HG03442 (cell line): ENCODE results near the gene OTULIN.

ENCODE experiments used
- ATAC-seq: cut with Tn5 transposase; IDR thresholded peaks from one replicate; pipeline ENCODE4 v1.9.1; 2021; ENCODE audit warnings: mild to moderate bottlenecking, moderate library complexity; ENCODE audit not compliant: unreplicated experiment

OTULIN gene

DNA sequence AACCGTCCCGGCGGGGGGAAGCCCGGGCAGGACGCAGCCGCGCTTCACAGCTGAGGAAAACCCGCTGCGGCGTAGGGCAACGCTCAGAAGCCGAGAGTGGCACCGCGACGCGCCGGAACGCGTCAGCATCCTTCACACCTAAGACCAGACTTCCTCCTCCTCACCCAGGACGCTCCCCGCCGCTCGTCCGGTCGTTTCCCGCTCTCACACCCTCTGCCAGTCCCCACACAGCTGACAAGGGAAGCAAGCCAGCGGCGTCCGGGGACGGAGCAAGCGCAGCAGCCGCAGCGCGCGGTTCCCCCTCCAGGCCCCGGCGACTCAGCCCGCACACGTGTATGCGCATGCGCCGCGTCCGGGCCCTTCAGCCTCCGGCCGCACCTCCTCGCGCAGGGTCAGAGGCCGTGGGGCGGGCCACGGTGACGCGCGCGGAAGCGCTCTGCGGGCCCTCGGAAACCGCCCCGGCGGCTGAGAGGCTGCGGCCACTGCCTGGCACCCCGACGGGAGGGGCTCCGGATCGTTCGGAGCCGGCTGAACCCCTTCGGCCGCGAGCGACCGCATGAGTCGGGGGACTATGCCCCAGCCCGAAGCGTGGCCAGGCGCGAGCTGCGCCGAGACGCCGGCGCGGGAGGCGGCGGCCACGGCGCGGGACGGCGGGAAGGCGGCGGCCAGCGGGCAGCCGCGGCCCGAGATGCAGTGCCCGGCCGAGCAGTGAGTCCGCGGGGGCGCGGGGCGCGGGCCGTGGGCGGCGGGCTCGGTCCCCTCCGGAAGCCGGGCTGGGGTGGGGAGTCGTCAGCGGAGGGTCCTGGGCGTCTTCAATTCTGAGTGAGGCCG lies at the start of gene OTULIN:
Gene OTULIN, plus strand, starts transcription at position 449 of the 831 bp plus-strand sequence. Its CDS starts 108 bp downstream, at position 557.
- peak; percentile 63 for ATAC-seq

DNA sequence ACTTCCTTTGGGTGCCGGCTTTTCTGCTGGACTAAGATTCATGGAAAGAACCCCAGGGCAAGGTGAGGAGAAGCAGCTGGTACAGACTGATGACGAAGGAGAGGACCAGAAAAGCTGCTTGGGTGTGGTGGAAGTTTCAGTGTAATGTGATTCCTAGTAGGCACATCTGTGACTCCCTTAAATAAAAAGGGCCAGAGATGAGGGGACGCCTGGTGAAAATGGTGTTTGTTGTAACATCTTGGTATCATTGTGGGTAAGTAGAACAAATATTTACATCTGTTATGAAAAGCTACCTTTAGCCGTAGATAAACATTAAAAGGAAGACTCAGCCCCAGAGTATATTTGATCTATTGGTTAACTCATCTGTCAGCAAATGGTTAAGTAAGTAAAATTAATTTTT lies 49.2 kb upstream of the OTULIN start:
- no peak for ATAC-seq

DNA sequence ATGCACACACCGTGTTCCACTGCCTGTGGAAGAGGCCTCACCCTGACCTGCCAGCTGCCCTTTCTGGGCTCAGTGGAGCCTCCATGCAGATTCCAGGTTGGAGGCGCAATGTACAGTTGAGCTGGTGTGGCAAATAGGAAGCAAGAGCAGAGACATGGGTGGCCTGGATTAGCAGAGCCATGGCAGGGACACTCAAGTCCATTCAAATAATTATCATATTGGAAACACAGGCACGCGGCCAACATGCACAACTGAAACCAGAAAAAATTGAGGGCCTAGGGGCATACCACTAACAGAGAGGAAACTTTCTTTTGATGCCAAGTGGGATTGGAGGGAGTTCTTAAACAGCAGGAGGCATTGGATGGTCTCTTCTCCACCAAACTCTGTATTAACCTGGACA lies 47.1 kb upstream of the OTULIN start:
- ATAC-seq = no peak

DNA sequence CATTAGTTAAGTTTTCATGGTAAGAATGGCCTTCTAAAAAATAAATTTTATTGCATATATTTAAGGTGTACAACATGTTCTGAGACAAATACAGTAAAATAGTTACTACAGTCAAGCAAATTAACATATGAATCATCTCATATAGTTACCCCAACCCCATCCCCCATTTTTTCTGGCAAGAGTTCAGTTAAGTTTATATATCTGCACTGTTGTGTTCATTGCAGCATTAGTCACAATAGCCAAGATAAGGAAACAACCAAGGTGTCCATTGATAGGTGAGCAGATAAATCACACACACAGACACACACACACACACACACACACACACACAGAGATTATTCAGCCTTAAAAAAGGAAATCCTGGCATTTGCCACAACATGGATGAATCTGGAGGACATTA lies 37.2 kb upstream of the OTULIN start:
- ATAC-seq = no peak

DNA sequence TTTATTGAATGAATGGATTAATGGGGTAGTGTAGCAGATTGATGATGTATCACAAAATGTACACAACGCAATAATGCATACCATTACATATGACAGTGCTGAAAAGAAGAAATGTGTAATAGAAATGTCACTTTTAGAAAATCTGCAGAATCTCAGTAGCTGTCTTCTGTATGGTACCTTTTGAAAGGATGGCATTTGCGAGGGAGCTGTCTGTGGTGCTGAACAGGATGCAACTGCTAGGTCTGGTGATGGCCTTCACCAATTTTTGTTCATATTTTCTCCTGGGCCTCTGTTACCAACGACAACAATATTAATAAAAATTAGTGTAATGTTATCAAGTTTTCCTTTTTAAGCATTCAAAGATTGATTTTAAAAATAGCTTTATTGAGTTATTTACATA lies 36.2 kb upstream of the OTULIN start:
- ATAC-seq = no peak

DNA sequence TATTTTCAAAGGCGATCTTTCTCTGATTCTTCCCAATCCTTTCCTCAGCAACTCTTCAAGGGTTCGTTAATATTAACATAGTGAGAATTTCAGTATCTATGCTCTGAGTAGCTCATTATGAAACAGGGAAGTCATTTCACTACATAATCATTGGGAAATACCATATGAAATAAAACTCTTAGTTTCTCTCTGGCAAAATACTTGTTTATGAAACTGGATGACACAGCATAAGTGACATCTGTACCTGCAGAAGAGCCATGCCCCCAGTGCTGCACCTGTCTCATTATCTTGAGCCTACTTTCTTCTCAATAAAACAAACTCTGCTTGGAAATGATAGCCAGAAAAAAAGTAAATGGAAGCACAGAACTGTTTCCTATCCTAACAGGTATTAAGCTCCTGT lies 33.8 kb upstream of the OTULIN start:
- ATAC-seq = no peak

DNA sequence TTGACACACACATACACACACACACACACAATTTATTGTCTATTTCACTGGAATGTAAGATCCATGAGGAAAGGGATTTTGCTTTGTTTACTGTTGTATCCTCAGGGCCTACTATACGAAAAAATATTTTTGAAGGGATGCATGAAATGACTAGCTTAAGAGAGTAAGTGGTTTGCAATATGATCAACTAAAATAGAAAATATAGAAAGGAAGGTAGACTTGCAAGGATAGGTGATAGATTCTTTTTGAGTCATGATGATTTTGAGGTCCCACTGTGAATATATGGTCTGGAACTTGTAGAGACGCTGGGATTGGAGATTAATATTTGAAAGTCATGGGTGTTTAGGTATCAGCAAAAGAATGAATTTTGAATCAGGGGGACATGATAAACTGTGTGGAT lies 28.9 kb upstream of the OTULIN start:
- no peak for ATAC-seq

DNA sequence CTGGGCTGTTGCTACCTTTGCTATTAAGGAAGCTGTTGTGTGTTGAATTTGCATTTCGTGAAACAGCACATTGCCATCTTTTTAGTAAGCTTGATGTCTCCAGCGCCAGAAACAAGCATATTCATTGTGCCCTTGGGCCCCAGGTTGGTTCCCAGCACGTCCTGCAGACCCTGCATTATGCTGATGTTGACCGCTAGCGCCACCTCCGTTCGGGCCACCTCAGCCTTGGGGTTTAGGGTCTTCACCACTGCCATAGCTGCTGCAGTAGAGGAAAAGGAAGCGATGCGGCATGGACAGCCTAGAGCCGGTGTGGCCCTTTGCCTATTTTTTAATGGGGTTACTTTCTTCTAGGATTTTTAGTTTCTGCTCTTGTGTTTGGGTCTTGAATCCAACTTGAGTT lies 23.8 kb upstream of the OTULIN start:
- ATAC-seq = no peak

DNA sequence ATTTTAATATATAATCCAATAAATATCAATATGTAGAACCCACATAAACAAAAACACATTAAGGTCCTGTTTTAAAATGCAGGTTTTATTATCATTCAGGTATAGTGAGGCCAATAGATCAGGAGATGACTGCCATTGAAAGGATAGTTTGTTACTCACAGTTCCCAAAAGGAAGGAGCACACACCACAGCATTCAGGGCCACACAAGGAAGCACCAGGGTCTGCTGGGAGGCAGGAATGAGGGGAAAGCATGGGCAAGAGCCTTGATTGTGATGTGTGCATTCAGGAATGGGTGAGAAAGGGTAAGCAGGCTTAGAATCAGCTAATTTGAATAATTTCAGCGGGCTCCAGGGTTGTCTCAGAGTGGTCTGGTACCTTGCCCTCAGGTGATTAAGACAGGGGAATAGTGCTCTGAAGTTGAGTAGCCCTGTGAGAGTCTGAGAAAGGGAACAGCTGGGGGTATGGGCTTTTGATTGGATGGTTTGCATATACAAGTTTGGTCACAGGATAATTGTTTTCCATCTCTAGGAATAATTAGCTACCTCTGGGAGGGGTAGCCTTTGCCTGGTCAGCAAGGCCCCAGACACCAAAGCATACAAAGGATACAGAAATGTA lies 19.8 kb upstream of the OTULIN start:
- ATAC-seq = no peak

DNA sequence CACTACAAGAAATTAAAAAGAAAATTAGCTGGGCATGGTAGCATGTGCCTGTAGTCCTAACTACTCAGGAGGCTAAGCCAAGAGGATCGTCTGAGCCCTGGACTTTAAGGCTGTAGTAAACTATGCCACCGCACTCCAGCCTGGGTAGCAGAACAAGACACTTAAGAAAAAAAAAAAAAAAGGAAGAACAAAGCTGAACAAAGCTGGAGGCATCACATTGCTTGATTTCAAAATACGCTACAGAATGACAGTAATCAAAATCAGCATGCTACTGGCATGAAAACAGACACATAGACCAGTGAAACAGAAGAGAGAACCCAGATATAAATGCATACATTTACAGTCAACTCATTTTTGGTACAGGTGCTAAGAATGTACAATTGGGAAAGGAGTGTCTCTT lies 14.5 kb upstream of the OTULIN start:
- no peak for ATAC-seq

DNA sequence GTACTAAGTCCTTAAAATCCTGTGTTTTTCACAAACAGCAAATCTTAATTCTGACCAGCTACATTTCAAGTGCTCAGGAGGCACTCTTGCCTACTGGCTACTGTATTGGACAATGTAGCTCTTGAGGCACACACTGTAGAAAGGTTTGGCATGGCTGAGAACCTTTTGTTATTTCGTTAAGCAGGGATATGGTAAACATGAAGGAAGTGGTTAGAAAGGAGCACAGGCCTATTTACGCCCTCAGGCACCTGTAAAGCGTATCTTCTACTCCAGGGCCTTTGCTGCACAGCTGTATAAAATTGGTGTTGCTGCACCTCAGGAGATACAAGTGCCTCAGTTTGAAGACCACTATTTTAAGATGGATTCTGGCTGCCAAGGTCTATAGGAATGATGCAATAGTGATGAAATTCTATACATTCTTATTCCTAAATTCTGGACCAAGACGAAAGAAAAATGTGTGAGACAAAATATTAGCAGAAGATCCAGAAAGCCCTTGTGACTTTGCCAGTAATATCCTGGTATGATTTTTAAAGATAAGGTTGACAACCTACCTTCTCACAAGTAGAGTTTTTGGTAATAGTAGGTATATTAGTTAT lies 9.3 kb upstream of the OTULIN start:
- no peak for ATAC-seq

DNA sequence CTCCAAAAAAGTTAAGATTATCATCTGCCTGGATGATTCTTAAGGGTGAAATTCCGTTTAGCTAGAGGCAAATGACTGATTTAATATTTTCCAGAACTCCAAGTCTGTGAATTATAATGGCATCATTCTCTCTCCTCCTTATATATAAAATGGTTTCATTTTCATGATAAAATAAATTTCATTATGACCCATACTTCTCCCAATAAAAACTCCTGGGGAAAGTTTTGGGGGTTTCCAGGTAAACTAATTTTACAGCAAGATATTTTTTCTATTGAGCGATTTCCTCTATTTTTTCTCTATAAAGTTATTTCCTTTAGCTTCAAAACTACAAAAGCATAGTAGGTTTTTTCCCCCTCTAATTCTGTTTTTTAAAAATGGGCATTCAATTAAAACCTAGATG lies 7.6 kb upstream of the OTULIN start:
- ATAC-seq = no peak

DNA sequence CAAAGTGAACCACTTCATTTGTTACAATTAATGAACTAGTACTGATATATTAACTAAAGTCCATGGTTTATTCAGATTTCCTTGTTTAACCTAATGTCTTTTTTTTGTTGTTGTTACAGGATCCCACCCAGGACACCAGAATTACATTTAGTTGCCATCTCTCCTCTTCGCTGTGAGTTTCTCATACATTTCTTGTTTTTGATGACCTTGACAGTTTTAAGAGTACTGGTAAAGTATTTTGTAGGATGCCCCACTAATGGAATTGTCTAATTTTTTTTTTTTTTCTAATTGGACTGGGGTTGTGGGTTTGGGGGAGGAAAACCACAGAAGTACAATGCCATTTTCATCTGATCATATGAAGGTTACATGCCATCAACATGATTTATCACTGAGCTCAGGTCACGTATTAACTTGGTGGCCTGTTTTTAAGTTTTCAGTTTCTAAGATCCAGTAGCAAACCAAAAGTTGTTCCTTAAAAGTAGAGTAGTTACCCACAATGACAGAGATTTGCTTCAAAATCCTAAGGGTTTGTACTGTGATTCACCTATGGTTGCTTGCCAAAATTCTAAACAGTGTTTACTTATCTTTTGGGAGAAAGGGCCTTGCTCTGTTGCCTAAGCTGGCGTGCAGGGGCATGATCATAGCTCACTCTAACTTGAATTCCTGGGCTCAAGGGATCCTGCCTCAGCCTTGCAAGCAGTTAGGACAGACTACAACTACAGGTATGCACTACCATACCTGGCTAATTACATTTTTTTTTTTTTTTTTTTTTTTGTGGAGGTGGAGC lies 4.5 kb upstream of the OTULIN start:
- ATAC-seq = no peak

DNA sequence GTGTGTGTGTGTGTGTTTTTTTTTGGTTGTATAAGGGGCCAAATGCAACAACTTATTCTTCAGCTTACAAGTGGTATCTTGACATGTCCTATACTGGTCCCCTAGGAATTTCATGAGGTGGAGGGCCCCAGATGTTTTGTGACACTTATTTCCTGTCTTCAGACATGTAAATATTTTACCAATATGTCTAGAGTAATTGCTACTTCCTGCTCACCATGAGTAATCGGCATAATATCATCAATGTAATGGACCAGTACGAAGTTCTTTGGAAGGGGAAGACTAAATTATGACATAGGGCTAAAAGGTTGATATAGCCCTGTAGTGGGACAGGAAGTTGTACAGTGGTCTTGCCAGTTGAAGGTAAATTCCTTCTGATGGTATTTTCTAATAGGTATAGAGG lies 3.7 kb upstream of the OTULIN start:
- no peak for ATAC-seq

DNA sequence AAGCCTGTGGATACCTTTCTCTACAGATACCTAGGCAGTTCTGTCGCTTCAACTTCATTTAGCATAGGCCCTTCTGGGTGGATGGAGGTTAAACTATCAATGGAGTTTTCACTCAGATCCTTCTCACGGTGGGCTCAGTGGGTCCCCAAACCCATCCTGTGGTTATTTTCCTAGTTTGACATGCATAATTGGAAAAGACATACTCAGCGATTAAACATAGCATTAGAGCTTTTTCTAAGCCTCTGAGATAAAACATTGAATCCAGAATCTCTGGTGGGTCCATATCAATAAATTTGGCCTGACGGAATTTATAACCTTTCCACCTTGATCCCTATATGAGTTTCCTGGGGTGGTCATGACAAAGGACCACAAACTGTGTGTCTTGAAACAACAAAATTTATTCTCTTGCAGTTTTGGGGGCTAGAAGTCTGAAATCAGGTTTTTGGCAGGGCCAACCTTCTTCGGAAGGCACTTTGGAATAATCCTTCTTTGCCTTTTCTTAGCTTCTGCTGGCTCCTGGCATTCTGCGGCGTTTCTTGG lies 1.7 kb upstream of the OTULIN start:
- ATAC-seq = no peak

DNA sequence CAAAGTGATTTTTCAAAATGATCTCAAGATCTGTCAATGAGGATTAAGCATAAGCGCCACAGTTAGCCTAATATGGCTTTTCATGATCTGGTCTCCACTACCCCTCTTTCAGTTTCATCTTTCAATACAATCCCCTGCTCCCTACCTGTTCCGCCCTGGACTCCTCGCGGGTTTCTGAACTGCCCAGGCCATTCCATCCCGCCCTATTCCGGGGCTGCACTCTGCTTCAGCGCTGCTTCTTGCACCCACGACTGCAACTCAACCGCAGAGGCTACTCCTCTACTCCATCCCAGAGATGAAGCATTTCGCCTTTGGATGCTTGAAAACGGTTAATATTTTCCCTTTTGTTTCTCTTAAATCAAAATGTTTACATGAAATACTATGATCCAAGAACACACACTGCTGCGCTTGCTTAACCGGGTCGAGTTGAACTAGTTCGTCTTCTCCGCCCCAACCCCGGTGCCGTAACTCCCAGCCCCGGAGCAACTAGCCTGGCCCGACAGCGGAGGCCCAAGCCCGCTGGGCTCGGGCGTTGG lies 716 bp upstream of the OTULIN start:
- ATAC-seq = peak; percentile 14

DNA sequence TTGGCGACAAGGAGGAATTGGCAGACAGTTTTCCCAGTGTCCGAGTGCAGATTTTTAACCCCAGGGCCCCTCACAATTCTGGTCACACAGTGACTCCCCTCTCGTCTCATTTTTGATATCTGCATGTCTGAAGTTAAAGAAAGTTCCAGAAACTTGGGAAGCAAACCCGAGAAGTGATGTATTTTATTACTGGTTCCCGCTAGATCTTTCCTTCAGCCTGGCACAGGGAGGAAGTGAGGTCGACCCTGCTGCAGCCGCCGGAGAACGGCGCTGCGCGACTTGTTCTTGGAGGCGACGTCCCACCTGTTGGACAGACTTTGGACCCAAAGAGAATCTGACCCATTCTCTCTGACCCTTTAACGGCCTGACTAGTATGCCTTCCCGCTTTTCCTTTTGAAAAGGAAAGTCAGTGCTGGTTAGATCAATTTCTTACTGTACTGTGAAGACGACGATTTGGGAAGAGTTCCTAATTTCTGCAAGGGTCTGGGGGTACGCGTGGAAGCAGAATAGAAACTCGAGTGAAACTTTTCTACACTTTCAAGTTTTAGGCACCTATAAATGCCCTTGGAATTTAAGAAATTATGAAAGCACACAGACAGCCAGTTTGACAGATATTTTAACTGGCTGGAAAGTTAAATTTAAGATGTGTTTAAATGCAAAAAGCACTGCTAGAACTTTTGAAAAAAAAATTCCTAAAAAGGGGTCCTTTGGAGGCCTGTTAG lies 744 bp downstream of the OTULIN start:
- no peak for ATAC-seq

DNA sequence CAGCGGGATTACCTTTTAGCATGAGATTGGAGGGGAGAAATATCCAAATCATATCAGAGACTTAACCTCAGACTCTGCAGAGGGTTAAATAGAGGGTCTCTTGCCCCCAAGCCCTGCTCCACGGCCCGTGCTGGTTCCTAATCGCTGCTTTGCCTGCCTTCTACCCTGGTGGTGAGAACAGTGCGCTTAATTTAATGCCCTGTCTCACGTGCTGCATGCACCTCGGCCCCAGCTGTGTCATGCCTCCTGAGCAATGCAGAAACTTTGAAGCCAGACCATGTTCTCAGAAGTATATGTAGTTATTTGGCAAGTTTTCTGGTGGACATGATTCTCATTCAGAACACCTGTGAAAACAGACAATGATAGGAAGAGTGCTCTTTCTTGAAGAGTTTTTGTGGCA lies 1.4 kb downstream of the OTULIN start:
- peak; percentile 26 for ATAC-seq

DNA sequence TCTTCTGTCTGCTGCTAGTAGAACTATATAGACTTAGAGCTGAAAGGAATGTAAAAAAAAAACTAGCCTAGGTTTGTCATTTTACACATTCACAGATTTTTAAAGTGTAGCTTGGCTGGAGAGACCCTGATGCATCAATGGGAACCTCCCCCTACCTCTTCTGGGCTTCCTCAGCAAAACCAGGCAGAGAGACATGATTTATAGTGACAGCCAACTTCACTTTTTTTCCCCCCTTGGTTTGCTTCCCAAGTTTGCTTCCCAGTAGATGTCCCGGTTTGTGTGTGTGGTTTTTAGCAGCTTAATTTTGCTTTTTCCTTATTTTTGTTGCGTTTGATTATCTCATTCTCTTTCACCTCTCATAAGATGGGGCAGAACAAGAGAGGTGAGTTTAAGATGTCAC lies 1.8 kb downstream of the OTULIN start:
- no peak for ATAC-seq

DNA sequence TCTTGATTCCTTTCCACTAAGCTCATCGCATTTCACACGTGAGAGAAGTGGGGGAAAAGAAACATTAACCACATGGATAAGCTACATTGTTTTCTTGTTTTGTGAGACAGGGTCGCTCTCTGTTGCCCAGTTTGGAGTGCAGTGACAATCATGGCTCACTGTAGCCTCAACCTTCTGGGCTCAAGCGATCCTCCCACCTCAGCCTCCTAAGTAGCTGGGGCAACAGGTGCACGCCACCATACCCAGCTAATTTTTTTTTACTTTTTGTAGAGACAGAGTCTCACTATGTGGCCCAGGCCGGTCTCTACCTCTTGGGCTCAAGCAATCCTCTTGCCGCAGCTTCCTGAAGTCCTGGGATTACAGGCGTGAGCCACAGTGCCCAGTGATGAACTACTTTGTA lies 2.8 kb downstream of the OTULIN start:
- no peak for ATAC-seq
